HEK293 (cell line): ENCODE data around the gene ZNF19.

Experiments used
- ZBTB21 ChIP-seq: fragments of 450-650 bp; formaldehyde crosslinking; IDR thresholded peaks from 2 replicates; pipeline ENCODE4 v1.5.1; 2017; ENCODE audit warnings: missing biosample characterization, missing genetic modification characterization
- ZNF138 ChIP-seq: fragments of 450-650 bp; formaldehyde crosslinking; IDR thresholded peaks from 2 replicates; pipeline ENCODE4 v1.5.1; 2016; ENCODE audit warnings: missing biosample characterization, missing genetic modification characterization, borderline replicate concordance
- ZNF24 ChIP-seq: fragments of 450-650 bp; formaldehyde crosslinking; IDR thresholded peaks from 2 replicates; pipeline ENCODE4 v1.5.1; 2016; ENCODE audit warnings: missing biosample characterization, missing genetic modification characterization
- ZNF670 ChIP-seq: fragments of 450-650 bp; formaldehyde crosslinking; IDR thresholded peaks from 2 replicates; pipeline ENCODE4 v1.5.1; 2016; ENCODE audit warnings: missing biosample characterization, missing genetic modification characterization, low read depth
- ZNF768 ChIP-seq: fragments of 450-650 bp; formaldehyde crosslinking; IDR thresholded peaks from 2 replicates; pipeline ENCODE4 v1.5.1; 2018; ENCODE audit warnings: missing biosample characterization, mild to moderate bottlenecking, missing genetic modification characterization
- TF ChIP-seq, protein P1 (sequence below): fragments of 450-650 bp; formaldehyde crosslinking; IDR thresholded peaks from 2 replicates; pipeline ENCODE4 v1.5.1; 2016; ENCODE audit warnings: missing biosample characterization, missing genetic modification characterization

DNA sequence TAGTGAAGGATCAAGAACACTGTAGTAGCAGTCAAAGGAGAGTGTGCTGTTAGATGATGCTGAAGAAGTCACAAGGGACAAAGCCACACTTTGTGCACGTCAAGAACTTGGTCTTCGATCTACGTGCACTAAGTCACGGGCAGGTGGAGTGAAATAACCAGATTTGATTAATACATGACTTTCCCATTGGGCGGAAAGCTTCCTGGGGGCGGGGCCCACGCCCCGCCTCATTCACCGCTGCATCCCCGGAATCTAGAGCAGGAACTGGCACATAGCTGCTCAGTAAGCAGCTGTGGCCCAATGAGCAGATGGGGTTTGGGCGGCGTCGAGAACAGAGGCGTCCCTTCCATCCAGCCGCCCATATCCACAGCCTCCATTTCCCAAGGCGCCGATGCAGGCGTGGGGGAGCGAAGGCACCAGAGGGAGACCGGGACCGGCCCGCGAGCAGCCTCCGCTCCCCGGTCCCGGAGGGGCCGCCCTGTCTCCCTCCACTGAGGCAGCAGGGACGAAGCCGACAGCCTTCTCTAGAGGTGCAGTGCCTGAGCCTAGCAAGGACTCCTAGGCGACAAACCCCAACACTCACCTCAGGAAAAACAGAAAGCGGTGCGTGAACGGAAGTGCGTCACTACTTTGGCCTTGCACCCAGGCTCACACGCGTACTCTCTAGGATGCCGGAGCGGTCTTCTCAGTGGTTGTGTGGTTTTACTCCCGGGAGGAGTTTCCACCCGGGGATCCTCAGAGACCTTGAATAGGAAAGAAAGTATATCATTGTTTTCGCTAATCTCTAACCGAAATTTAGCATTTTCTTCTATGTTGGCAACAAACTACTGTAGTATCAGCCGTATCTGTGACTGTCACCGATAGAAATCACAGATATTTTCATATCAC is 4.9 kb downstream of the ZNF19 start:
- TF ChIP-seq ZBTB21 (tag by site-specific recombination) = peak; percentile 99
- TF ChIP-seq, protein P1, sequence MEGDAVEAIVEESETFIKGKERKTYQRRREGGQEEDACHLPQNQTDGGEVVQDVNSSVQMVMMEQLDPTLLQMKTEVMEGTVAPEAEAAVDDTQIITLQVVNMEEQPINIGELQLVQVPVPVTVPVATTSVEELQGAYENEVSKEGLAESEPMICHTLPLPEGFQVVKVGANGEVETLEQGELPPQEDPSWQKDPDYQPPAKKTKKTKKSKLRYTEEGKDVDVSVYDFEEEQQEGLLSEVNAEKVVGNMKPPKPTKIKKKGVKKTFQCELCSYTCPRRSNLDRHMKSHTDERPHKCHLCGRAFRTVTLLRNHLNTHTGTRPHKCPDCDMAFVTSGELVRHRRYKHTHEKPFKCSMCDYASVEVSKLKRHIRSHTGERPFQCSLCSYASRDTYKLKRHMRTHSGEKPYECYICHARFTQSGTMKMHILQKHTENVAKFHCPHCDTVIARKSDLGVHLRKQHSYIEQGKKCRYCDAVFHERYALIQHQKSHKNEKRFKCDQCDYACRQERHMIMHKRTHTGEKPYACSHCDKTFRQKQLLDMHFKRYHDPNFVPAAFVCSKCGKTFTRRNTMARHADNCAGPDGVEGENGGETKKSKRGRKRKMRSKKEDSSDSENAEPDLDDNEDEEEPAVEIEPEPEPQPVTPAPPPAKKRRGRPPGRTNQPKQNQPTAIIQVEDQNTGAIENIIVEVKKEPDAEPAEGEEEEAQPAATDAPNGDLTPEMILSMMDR = no peak
- TF ChIP-seq ZNF138 (tag by site-specific recombination) = no peak
- no peak for TF ChIP-seq ZNF24 (tag by site-specific recombination)
- TF ChIP-seq ZNF670 (tag by site-specific recombination) = no peak
- no peak for TF ChIP-seq ZNF768 (tag by site-specific recombination)
